ENCODE results near the gene FAM47E.

DNA sequence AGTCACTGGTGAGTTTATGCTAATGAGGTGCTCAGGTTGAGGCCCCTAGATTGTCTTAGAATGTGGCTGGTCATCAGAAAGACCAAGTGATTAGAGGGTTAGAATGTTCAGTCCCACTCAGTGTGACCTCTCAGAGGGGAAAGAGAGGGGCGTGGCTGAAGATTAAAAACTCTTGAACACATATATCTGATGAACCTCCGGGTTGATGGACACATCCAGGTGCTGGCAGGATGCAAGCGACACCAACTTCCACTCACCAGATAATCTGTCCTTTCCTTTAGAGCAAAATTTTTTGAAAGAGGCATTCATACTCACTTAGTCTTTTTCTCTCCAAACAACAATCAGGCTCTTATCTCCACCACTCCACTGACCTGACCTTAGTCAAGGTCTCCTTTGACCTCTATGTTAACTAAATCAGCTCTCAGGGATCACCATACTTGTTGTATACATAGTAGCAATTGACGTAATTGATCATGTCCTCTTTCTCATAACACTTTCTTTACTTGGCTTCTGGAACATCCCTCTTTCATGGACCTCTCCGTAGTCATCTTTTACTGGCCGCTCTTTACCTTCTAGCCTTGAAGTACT is 14.2 kb downstream of the FAM47E start:
- TF ChIP-seq TAF1 (IDR thresholded peaks at IDR 0.05; ENCODE audit: borderline replicate concordance, insufficient read depth, low read length) = no peak
- TF ChIP-seq REST (IDR thresholded peaks at IDR 0.05; ENCODE audit: insufficient read depth in 1 of 2, low read depth in 2 of 2, low read length in 2 of 2) = no peak
